HG03066 (cell line): ENCODE data around the gene TRAPPC5.

Experiments used
- ATAC-seq: cut with Tn5 transposase; IDR thresholded peaks from one replicate; pipeline ENCODE4 v1.9.1; 2021; ENCODE audit warnings: low read depth; ENCODE audit not compliant: unreplicated experiment

Gene TRAPPC5

GRCh38 chr19:7729831-7730285 lies 49.2 kb downstream of the TRAPPC5 start:
- no peak for ATAC-seq

DNA sequence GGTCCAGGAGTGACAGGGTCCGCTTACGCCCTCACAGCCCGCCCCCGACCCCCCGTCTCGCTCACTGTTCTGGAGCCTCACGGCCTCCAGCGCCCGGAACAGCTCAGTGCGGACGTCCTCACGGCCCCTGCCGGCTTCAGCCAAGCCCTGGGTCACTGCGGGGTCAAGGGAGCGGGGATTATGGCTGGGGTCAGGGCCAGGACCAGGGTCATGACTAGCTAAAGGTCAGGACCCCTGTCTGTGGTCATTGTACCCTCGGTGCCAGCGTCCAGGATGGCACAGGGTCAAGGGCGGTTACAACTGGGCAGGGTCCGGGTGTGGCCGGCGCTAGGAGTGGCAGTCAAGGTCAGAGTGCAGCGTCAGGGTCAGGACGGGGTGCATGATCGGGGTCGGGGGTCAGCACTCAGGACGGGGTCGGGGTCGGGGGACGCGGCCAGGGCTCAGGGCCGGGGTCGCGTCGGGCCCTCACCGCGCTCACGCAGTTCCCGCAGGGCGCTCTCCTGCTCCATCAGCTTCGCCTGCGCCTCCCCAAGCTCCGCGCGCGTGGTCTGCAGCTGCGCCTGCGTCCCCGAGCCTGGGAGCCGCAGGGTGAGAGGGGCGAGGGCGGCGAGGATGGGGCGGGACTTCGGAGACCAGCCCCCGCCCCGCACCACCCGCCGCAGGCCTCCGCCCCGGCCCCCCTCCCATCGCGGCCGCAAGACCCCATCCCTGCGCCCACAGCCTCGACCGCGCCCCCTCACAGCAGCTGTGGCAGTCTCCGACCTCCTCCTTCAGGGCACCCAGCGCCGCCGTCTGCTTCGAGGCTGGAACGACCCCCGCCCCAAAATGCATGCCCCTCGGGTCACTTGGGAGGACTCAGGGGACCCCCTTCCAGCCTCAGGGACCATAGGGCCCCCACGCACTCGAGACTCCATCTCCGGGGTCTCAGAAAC lies 49.9 kb downstream of the TRAPPC5 start:
- no peak for ATAC-seq

DNA sequence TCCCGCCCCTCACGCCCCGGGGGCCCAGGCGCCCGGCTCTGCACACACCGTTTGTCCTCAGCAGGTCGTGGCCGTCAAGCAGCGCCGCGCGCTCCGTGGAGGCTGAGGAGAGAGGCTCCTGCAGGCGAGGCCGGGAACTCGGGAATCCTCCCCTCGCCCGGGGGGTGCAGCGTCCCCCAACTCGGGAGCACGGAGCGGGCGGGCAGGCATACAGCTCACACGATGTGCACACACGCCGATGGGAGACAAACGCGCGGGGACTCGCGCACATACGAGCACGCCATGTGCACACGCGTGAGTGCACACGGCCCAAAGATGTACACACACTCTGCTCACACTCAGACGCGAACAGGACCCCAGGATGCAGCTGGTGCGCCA lies 50.6 kb downstream of the TRAPPC5 start:
- ATAC-seq, result no peak

DNA sequence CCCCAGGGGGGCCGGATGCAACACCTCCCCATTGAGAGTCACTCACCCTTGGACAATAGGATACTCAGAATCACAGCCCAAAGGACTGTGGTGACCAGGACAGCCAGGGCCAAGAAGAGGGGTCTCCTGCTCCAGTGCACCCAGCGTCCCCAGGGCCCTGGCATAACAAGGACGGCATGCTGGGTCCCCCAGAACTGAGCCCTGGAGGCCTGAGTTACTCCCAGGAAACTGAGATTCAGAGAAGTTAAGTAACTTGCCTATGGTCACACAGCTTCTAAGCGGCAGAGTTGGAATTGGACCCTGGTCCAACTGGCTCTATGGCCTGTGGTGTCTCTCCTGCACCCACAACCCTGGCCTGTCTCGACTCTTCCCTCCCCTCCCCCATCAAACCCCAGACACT lies 51.0 kb downstream of the TRAPPC5 start:
- ATAC-seq, result no peak

DNA sequence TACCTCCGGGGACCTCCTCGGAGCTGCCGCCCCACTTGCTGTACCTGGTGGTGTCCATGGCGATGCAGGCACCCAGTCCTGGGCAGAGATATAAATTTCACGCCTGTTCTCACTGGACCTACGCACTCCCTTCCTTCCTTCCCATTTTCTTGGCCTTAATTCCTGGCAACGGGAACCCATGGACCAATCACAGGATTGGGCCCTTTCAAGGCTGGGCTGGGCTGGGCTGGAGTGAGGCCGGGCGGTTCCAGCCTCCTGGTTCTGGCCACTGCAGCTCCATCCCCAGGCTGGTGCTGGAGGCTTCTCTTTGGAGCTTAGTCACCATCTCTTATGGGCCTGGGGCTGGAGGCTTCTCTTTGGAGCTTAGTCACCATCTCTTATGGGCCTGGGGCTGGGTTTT lies 51.4 kb downstream of the TRAPPC5 start, which contains the start of gene CLEC4G:
Gene CLEC4G (minus strand): TSS at position 66 of the 400 bp plus-strand sequence. CDS start 8 bp downstream, at position 58.
- no peak for ATAC-seq

DNA sequence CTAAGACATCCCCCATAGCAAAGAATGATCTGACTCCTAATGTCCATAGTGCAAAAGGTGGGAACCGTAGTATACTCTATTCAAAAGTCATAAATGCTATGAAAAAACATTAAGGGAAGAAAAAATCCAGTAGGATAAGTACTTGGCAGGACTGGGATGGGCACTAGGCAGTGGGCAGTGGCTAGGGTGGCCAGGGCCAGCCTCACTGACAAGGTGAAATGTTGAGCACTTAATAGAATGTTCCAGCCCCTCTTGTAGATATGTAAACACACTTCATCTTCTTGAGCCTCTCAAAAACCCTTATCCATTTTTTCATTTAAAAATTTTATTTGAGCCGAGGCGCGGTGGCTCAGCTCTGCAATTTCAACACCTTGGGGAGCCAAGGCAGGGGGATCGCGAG lies 52.7 kb downstream of the TRAPPC5 start:
- ATAC-seq, result no peak

DNA sequence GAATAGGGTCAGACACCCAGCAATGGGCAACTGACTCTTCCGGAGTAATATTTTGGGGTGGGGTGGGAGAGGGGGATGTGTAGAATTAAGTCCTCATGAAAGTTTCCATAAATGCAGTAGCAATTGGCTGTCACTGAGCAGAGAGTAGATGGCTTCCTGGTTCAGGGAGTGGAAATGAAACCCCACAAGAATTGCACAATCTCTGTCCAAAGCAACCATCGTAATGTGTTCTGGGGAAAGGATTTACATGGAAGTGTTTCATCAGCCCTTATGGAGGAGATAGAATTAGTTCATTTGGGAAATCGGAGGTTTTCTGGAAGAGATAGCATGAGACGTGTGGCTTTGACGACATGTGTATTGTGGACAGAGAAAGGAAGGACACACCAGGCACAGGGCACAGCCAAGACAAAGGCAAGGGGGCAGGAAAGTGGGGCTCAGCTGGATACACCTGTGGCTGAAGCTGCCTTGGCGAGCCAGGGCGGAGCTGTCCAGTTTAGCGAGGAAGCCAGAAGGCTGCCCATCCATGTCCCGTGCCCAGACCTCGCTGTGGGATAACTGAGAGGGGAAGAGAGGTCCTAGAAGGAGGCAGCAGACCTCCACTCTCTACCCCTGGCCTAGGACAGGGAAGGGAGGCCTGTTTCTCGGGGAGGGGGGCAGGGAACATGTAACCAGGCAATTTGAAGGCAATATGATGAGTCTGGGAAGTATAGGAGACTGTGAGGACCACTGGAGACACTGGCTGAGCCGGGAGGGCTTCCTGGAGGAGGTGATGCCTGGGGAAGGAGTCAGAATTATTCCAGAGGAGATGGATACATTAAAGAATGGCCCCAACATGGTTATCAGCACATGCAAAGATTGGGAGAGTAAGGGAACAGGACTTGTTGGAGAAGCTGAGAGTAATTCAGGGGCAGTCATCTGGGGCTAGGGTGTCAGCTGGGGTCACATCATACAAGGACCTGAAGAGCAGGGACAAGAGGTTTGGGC lies 53.9 kb downstream of the TRAPPC5 start:
- no peak for ATAC-seq

DNA sequence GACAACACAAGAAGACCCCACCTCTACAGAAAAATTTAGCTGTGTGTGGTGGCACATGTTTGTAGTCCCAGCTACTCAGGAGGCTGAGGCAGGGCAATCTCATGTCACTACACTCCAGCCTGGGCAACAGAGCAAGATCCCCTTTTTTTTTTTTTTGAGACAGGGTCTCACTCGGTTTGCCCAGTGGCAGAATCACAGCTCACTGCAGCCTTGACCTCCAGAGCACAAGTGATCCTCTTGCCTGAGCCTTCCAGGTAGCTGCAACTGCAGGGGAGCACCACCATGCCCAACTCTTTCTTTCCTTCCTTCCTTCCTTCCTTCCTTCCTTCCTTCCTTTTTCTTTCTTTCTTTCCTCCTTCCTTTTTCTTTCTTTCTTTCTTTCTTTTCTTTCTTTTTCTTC lies 55.5 kb downstream of the TRAPPC5 start:
- ATAC-seq, result no peak

GRCh38 chr19:7737215-7737614 lies 56.6 kb downstream of the TRAPPC5 start:
- no peak for ATAC-seq
